Embryonic facial prominence (tissue), 1 donor: Measurements from ENCODE around the gene ADAM10.

Experiments used
- DNase-seq: peaks from one replicate; pipeline ENCODE4 v3.0.0-alpha.2; 2016; ENCODE audit errors: extremely low spot score

The ADAM10 gene

GRCh38 chr15:58583171-58583908 lies 166.2 kb downstream of the ADAM10 start:
- no peak for DNase-seq

- DNase-seq = no peak
Observed at GRCh38 chr15:58582160-58582559, 167.3 kb downstream of the ADAM10 start.

GRCh38 chr15:58576657-58577056 lies 172.8 kb downstream of the ADAM10 start:
- DNase-seq = no peak

GRCh38 chr15:58575045-58575786 lies 174.3 kb downstream of the ADAM10 start:
- no peak for DNase-seq

GRCh38 chr15:58574631-58575030 lies 174.9 kb downstream of the ADAM10 start:
- DNase-seq = no peak

GRCh38 chr15:58573270-58573669 lies 176.2 kb downstream of the ADAM10 start:
- DNase-seq = no peak

GRCh38 chr15:58572521-58572920 lies 177.0 kb downstream of the ADAM10 start:
- no peak for DNase-seq

- no peak for DNase-seq
Observed at GRCh38 chr15:58571491-58571890, 178.0 kb downstream of the ADAM10 start.

- DNase-seq = no peak
Observed at GRCh38 chr15:58569455-58569854, 180.1 kb downstream of the ADAM10 start.

GRCh38 chr15:58568157-58568571 lies 181.3 kb downstream of the ADAM10 start:
- DNase-seq = no peak

- DNase-seq = no peak
Observed at GRCh38 chr15:58566029-58566428, 183.5 kb downstream of the ADAM10 start.

- DNase-seq = no peak
Observed at GRCh38 chr15:58565619-58566018, 183.9 kb downstream of the ADAM10 start.

- no peak for DNase-seq
Observed at GRCh38 chr15:58564981-58565380, 184.5 kb downstream of the ADAM10 start.

GRCh38 chr15:58562135-58562534 lies 187.4 kb downstream of the ADAM10 start:
- no peak for DNase-seq

GRCh38 chr15:58561321-58561720 lies 188.2 kb downstream of the ADAM10 start:
- no peak for DNase-seq

- no peak for DNase-seq
Observed at GRCh38 chr15:58559904-58560588, 189.5 kb downstream of the ADAM10 start.

GRCh38 chr15:58558777-58559176 lies 190.7 kb downstream of the ADAM10 start:
- no peak for DNase-seq

- DNase-seq = no peak
Observed at GRCh38 chr15:58556541-58556940, 193.0 kb downstream of the ADAM10 start.

GRCh38 chr15:58556028-58556361 lies 193.5 kb downstream of the ADAM10 start:
- no peak for DNase-seq

- DNase-seq = no peak
Observed at GRCh38 chr15:58555162-58556027, 194.1 kb downstream of the ADAM10 start.

- DNase-seq = no peak
Observed at GRCh38 chr15:58554758-58555157, 194.7 kb downstream of the ADAM10 start.
